Inflammatory macrophage (primary cell): ENCODE data around the gene FAM107B.
A peak's percentile ranks its signal among the peaks of the same experiment; 100 is the strongest.

Experiments used
- DNase-seq, 2 donors: peaks; one replicate each; pipeline ENCODE4 v3.0.0-alpha.2; 2020 to 2022

The FAM107B gene

DNA sequence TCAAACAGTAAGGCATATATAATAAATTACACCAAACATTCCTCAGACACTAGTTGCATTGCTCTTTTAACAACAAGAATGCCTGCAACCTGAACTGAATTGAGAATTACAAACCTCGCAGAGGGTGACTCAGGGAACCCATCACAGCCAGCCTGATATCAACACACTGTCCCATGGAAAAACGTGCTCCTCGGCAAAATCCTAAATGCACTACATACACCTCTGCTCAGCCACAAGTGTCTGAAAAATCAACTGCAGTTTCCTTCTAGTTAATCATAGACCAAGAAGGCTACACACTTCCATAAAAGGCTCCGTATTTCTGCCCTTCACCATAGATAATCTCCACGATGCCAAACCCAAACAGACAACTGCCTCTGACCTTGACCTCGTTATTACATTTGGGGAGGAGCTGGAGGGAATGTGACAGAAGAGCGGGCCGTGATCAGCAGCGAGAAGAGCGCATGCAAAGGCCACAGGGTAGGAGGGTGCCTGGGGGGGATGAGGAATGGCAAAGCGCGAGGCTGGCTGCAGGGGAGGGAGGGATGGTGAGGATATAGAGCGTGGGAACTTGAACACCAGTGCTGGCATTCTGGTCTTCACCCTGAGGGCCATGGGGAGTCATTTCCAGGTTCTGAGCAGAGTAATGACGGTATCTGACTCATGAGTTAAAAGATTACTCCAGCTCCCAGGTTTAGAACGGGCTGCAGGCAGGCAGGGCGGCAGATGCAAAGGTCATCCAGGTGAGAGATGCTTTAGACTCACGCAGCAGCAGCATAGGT, 242.0 kb downstream of the FAM107B start:
- DNase-seq = no peak

DNA sequence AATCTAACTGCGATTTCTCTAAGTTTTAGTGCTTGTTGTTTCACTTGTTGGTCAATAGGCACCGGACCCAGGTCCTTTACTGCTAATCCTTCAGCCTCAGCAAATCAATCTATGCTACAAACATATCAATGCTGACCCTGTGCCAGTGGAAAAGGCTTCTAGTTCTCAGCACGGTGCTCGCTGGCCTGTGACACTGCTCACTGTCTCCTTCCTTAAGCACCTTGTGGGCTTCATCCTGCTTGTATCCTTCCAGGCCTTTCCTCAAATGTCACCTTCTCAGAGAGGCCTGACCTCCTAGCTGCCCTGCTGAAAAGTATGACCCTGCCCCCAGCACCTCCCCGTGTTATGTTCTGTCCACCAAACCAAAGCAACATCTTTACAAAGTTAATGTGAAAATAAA, 242.7 kb downstream of the FAM107B start:
- DNase-seq = no peak

DNA sequence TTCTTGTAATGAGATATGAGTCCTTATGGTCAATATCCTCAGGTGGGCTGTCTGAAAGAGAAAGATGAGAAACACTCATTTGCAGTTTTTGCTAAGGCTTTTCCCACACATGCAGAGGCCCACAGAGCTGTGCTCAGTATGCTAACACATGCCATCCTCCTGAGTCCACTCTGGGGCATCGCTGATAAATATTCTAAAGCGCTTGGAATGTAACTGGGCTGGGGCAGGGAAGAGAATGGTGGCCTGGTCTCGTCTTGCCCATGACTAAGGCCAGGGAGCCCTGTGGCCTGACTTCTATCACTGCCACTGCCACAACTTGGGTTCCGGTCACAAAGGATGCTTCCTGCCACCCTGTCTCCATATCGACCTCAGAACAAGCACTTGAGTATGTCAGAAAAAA, 244.2 kb downstream of the FAM107B start:
- DNase-seq = no peak

DNA sequence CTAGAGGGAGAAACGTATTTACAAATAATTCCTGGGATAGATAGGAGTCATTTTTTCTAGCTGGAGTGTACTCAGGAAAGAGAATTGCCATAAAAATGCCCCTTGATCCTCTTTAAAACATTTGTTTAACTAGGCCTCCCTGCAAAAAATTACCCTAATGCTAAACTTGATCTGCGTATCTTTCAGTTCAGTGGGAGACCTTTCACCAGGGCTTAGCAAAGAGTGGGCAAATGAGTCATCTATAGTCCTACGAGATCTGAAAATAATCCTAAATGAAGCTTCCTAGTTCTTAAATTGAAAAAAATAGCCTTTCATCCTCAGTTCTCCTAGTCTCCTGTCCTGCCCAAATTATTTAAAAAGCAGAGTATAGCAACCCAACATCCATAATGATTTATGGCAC, 245.3 kb downstream of the FAM107B start:
- DNase-seq = no peak

DNA sequence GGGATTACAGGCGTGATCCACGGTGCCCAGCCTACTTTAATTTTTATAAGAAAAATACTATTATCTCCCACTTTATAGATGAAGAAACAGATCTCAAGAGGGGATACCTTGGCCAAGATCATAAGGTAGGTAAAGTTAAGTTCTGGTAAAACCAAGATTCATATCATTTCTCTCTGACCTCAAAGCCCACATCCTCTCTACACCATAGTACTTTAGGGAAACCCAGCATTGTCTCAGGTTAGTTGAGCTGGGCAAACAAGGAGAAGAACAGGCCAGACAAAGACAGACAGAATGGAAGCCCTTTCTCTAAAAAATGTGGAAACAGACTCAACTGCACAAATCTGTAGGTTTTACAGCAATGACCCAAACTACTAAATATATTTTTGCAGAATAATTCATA, 246.2 kb downstream of the FAM107B start:
- no peak for DNase-seq

DNA sequence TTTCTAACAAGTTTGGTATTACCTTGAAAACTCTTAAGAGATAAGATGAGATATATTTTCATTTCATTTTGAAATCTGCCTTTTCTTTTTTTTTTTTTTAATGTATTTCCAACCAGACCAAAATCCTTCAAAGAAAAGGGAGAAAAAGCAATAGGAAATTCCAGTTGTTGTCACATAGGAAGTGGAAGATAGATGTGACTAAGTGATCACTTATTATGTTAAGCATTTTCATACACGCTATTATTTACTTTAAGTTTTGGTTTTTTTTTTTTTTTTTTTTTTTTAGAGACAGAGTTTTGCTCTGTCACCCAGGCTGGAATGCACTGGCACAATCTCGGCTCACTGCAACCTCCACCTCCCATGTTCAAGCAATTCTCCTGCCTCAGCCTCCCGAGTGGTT, 246.8 kb downstream of the FAM107B start:
- DNase-seq = no peak

DNA sequence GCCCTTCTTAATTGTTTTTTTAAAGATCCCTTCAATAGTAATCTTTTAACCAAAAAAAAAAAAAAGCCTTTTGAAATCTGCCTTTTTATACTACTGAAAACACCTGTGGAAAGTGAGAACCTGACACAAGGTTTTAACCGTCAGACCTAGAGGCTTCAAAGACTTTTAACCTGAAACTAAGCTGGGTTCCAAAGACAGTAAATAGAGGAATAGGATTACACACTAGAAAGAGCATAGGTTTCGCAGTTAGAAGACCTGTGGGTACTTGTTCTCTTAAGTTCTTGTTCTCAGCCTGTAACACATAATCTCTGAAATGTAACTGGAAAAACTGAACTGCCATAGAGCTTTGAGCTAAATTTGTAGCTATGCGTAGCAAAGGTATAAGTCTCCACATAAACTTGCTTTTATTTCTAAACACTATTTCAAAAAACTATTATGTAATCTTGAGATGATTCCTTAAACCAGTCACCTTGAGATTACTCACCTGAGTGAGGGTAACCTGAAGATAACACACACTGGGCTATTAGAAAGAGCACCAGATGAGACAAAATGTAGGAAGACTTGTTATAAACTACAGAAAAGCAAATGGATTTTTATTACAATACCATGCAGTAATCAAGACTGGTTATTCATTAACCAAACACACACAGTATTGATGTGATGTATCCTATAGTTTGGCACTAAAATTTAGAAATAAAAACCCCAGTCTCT, 247.4 kb downstream of the FAM107B start:
- no peak for DNase-seq

DNA sequence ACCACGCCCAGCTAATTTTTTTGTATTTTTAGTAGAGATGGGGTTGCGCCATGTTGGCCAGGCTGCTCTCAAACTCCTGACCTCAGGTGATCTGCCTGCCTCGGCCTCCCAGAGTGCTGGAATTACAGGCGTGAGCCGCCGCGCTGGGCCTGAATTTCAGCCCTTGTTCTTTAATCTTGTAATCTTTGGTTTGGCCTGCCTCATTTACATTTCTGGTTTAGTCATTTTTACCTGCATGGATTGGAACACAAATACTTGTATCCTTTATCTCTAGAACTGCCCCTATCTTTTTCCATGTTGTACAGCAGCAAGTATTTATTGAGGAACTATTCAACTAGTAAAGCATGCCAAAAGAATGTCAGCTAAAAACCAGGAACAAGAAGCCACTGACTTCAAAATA, 248.4 kb downstream of the FAM107B start:
- no peak for DNase-seq

DNA sequence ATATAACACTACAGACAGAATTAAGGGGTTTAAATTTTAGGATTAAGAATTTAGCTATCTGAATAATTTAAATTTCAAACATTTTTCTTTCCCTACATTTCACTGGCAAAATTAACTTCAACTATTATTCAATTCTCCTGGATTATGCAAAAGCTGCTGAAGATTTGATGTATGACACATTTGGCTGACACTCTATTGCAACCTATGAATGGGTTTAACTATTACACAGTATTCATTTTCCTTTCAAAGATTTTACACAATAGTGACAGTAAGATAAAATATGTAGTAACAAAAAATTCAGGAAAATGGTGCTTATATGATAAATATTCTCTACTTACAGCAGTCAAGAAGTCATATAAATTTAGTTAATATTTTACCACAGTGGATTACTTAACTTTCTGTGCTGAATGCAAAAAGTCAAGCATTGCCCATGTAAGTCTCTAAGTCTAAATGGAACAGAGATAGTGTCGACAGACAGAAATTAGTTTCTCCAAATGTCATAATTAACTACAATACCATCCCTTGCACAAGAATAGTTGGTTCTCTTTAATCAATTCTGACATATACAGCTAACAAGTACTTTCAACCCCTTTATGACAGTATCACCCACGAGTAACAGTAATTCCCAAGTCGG, 249.9 kb downstream of the FAM107B start:
- no peak for DNase-seq

DNA sequence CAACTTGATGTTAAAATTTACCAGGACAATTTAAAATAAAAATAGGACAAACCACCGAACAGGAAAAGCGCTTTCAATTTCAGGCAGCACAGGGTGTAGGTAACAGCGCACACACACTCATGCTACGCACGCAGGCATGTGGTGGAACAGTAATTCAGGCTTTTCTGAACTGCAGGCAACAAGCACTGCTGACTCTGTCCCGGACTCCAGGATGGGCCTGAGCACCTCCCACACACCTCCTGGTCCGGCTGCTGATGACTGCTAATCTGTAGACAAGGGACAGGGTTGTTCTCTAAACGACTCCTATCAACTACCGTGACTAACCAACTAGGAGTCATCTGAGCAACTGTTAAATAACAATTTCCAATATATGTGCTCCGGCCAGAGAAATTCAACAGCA, 251.4 kb downstream of the FAM107B start:
- no peak for DNase-seq

DNA sequence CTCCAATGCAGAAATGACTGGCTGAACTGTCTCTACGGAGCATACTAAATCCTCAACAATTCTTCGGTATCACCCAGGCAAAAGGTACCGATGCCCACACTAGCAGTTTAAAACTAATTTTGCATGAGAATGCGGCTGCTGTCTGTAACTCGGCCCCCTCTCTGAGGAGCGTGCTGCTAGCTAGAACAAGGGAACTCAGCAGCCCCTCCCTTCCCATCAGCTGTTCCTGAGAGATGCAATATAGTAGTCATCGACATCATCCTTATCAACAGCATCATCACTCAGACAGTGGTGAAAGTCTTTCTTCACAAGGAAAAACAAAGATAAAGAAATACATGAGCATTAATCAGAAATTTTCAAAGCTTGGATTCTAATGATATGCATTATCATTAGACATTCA, 254.9 kb downstream of the FAM107B start:
- DNase-seq = no peak

DNA sequence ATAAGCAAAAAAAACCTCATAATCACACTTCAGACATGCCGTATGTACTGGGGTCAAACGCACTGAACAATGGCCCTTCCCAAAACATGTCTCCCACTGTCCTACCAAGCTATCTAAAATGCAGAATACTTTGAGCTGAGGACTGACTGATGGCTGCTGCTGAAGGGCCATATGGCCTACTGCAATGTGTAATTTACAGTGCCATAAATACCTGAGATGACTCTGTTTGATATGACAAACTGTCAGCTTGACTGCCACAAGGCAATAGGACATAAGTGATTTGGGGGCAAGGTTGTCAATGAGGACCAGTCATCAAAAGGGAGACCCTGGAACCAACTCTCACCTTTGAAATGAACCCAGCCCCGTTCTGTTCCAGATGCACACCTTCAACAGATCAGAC, 256.5 kb downstream of the FAM107B start:
- no peak for DNase-seq

DNA sequence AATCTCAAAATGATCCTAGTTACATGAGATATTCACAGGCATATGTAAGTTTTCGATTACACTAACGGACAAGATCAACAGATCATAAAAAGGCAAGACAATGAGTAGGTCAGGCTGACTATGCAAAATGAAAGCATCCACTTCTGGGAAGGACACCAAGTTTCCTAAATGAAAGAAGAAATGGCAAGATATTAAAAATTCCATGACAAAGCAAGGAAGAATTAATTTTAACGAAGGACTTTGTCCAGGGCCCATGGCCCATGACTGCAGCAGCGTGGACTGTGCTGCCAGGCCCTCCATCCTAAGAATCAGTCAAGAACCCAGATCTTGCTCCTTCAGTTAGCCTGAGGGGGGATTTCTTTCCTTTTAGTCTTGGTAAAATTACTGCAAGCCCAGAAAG, 261.6 kb downstream of the FAM107B start:
- DNase-seq = no peak

DNA sequence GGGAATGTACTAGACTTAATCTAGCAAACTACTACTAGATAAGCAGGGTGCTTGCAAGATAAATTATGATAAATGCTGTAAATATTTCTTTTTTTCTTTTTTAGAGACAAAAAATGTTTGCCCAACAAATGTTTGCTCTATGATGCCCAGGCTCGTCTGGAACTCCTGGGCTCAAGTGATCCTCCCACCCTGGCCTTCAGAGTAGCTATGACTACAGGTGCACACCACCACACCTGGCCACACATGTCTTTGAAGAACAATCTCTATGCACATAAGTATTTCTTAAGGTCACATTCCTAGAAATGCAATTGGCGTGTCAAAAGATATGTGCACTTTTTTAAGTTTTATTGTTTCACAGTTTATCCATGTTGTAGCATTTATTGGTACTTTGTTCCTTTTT, 264.4 kb downstream of the FAM107B start:
- no peak for DNase-seq

DNA sequence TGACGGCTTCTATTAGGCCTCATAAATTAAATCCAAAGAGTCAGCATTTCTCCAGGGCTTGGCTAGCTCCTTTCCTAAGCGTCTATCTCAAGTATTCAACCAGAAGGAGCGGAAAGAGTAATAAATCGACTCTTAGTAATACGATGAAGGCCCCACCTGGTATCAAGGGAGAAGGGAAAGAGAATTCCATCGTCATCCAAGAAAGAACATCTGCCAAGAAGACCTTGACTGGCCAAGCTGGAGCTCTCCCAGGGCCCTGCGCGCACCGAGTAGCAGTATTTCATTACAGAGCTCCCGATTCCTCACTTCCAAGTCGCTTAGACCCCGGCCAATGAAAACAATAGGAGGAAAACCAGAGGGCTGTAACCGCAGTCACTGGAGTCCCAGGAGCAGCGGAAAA, 266.0 kb downstream of the FAM107B start:
- DNase-seq = no peak

DNA sequence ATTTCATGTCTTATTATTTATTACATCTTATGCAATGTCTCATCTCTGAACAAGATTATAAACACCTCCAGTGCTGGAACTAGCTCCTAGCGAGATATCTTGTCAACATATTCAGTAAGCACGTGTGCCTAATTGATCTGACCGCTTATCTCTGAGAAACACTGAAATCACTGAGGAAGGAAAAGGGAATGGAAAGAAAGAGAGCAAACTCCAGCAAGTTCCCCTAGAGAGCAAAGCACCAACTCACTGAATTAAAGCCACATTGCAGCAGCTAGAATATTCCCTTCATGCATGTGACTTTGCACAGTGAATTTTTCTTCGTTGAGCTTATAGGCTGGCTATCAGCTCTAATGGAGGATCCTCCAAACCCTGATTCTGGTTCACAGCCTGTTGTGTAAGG, 266.9 kb downstream of the FAM107B start:
- DNase-seq = no peak

DNA sequence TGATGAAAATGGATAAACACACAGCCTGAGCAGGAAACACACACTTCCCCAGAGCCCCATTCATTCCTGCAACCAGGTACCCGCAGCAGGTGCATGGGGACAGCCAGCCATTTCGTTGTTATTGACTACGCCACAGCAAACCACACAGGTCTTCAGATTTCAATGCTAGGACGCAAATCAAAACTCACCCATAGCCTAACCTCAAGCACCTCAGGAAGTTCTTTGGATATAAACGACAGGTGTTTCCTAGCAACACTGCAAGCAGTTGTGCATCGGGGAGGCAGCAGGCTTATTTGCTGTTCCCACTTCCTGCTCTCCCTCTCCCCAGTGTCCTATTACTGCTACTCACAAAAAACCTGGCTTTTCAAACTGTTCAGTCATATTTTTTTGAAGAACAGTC, 267.5 kb downstream of the FAM107B start:
- no peak for DNase-seq

DNA sequence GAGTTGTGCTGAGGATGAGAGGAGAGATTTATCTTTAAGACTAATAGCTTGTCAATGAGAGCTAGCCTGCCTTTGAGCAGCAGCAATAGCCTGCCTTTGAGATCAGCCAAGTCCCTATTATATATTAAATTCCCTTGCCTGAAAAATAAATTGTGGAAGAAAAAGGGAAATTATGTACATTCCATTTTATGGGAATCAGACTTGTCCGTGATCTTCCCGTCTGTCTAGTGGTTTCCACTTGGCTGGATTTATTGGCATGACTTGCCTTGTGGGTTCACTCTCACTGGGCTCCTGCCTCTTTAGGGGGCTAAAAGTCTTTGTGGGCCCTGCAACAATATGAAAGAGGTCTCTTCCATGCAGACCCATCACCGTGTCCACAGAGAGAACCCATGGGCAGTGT, 272.3 kb downstream of the FAM107B start:
- no peak for DNase-seq

DNA sequence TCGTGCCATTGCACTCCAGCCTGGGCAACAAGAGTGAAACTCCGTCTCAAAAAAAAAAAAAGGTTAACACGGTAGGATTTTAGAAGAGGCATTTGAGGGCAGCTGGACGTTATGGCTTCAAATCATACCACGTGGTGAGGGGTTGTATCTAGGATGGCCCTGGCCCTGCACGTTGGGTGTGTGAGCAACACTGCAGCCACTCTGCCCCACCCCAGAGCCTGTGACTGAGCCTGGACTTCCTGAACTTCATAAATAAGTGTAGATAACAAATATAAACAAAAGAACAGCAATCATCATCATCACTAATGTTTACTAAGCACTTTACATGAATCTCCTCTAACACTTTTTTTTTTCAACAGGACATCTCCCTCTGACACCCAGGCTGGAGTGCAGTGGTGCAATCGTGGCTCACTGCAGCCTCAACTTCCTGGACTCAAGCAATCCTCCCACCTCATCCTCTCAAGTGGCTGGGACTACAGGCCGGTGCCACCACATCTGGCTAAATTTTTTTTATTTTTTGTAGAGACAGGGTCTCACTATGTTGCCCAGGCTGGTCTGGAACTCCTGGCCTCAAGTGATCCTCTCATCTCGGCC, 274.4 kb downstream of the FAM107B start:
- DNase-seq = peak; percentile 26 to 36

DNA sequence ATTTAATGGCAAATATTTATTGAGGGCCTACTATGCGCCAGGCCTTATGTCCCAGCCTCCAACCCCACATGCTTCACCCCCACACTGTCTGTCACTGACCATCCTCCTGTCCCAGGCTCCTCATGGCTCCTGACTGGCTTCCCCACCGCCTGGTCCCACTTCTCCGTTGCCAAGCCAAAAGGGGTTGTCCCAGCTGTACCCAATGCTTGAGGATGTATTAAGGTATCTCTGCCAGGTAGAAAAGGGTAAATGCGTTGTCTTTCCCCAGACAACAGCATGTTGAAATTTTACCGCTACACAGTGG, 275.1 kb downstream of the FAM107B start:
- DNase-seq = no peak

DNA sequence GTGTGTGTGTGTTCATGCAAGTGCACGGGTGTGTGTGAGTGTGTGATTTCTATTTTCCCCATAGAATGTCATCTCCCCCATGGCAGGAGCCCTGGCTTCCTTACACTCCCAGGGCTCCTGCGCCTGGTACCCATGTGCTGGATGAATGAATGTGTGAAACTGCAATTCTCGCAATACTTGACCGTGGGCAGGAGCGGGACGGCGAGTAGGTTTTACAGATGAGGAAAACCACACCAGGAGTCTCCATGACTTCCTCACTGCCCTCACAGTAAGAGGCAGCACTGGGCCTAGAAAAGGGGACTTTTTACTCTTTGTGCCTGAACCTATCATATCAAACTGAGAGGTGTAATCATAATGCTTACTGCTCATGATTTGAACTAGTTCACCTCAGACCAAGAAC, 276.4 kb downstream of the FAM107B start:
- DNase-seq = peak; percentile 33 to 58

DNA sequence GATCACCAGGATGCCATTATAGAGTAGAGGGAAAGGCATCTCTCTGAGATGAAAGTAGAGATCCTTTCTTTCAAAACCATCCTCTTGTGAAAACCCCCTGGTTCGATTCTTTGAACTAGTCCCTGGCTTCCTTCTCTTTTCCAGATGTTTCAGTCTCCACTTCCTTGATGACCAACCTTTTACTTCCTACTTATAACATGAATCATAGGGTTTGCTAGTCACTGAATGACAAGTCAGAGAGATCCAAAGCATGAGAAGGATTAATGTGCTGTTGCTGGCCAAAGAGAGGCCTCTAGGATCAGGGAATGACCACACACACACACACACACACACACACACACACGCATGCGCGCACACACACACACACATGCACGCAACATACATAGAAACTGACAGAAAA, 282.9 kb downstream of the FAM107B start:
- peak; percentile 19 to 37 for DNase-seq

DNA sequence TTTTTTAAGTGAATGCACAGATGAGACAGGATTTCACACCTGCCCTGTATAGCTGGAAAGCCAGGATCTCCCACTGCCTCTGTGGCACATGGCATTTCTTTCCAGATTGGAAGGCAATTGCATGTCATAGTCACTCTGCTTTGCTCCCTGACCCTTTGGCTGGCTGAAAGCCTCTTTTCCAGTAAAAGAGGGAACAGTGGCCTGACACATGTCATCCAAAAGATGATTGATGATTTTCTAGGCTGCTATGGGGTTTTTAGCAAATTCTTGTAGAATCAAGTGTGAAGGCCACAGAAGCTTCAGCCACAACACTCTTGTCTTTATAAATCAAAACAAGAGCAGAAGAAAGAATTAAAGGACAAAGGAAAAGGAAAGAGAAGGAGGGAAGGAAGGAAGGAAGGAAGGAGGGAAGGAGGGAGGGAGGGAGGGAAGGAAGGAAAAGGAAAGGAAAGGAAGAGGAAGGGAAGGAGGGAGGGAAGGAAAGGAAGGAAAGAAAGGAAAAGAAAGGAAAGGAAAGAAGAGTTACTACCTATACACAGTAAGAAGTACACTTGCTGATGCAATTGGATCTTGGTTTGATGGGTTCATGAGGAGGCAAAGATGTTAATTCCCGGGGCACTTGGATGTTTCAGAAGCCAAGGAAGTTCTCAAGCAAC, 285.0 kb downstream of the FAM107B start:
- DNase-seq = no peak
